PC-3 (cell line): ENCODE results near the gene CEMP1.

Source experiments
- EZH2 ChIP-seq: fragments of 300-600 bp; sonication (generic); IDR thresholded peaks from one replicate; pipeline ENCODE4 v1.6.1; 2017; ENCODE audit warnings: antibody characterized with exemption, mild to moderate bottlenecking, low read length; ENCODE audit not compliant: unreplicated experiment
- TF ChIP-seq, protein P1 (sequence below): fragments of 300-600 bp; sonication (generic); conservative IDR thresholded peaks from 2 replicates; pipeline ENCODE4 v1.5.1; 2017; ENCODE audit warnings: antibody characterized with exemption, low read depth, mild to moderate bottlenecking, low read length

DNA sequence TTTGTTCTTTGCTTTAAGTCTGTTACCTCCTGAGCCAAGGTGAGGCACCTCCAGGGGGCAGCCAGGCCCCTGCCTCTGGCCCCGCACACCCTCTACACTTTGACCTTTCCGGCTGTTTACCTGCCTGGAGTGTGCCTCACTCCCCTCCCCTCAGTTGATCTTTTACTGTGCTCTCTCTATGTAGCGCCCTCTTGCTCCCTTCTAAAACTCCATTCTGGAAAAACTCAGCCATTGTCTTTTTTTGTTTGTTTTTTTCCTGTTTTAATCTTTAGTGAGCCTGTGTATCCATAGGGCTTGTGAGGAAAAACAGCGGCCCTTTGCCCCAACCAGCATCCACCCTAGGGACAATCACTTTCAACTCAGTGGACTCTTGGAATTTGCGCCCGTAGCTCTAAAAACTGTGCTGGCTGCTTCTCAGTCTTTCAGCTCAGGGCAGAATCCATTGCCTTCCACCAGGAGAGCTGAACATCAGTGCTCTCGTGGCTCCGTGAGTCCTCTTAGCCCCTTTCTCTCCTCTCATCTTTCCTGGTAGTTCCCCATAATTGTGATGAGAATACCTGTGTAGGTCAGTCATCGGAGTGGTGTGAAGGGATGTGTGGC, 6.8 kb downstream of the CEMP1 start:
- no peak for TF ChIP-seq EZH2
- TF ChIP-seq, protein P1, sequence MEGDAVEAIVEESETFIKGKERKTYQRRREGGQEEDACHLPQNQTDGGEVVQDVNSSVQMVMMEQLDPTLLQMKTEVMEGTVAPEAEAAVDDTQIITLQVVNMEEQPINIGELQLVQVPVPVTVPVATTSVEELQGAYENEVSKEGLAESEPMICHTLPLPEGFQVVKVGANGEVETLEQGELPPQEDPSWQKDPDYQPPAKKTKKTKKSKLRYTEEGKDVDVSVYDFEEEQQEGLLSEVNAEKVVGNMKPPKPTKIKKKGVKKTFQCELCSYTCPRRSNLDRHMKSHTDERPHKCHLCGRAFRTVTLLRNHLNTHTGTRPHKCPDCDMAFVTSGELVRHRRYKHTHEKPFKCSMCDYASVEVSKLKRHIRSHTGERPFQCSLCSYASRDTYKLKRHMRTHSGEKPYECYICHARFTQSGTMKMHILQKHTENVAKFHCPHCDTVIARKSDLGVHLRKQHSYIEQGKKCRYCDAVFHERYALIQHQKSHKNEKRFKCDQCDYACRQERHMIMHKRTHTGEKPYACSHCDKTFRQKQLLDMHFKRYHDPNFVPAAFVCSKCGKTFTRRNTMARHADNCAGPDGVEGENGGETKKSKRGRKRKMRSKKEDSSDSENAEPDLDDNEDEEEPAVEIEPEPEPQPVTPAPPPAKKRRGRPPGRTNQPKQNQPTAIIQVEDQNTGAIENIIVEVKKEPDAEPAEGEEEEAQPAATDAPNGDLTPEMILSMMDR: no peak
